COLO668 (cell line): ENCODE data around the gene FLNB.
A peak's percentile ranks its signal among the peaks of the same experiment; 100 is the strongest.
"Not testable (repeated sequence)": the region's sequence is repeated elsewhere in the genome, so short reads cannot be mapped to it uniquely, and the experiment has no call there.

ENCODE experiments used
- DNase-seq: peaks from one replicate; lab custom pipeline; 2025; ENCODE audit not compliant: unreplicated experiment; lab: John Stamatoyannopoulos, UW

Gene FLNB

GRCh38 chr3:57978316-57978715, 29.9 kb upstream of the FLNB start:
- peak; percentile 16 for DNase-seq

GRCh38 chr3:57980416-57980815, 27.8 kb upstream of the FLNB start:
- no peak for DNase-seq

- DNase-seq = no peak
These were observed 26.6 kb upstream of the FLNB start for GRCh38 chr3:57981483-57982087.

DNA sequence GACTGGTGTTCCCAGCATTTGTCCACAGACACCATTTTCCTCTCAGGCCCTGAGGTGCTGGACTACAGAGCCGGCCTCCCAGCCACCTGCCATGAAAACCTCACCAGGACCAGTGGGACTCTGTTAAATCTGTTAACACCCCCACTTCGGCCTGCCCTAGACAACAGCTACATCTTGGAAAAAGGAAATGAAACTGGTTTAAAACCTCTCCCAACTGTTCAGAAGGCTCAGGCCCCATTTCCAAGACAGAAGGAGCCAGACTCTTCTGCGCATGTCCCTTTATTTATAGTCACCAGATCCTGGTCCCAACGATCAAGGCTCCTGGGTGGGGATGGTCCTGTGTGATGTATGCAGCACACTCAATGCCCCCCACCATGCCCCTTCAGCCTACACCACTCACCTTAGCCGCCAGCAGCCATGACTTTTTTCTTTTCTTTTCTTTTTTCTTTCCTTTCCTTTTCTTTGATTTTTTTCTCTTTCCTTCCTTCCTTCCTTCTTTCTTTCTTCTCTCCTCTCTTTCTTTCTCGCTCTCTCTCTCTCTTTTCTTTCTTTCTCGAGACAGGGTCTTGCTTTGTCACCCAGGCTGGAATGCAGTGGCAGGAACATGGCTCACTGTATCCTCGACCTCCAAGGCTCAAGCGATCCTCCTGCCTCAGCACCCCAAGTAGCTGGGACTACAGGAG, 25.5 kb upstream of the FLNB start:
- DNase-seq = no peak

DNA sequence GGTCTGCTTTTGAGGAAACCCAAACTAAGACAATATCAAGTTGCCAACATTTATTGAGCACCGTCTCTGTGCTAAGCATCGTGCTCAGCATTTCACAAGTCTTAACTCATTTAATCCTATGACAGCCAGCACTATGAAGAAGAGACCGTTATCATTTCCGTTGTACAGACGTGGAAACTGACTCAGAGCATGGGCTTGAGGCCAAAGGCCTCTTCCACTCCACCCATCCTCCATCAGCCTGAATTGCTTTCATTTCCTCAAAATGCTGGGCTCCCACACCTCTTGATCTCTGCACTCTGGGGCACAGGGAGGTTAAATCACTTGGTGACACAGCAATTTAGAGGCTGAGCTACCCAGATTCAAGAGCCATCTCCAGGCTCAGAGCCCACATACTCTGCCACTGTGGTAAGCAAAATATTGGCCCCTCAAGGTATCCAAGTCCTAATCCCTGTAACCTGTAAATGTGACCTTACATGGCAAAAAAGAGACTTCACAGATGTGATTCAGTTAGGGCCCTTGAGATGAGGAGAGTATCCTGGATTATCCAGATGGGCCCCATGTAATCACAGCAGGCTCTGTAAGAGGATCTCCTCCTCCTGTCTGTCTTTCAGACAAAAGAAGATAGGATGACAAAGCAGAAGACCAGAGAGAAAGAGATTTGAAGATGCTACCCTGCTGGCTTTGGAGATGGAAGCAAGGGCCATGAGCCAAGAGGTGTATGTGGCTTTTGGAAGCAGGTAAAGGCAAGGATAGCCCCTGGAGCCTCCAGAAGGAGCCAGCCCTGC, 24.3 kb upstream of the FLNB start:
- no peak for DNase-seq

DNA sequence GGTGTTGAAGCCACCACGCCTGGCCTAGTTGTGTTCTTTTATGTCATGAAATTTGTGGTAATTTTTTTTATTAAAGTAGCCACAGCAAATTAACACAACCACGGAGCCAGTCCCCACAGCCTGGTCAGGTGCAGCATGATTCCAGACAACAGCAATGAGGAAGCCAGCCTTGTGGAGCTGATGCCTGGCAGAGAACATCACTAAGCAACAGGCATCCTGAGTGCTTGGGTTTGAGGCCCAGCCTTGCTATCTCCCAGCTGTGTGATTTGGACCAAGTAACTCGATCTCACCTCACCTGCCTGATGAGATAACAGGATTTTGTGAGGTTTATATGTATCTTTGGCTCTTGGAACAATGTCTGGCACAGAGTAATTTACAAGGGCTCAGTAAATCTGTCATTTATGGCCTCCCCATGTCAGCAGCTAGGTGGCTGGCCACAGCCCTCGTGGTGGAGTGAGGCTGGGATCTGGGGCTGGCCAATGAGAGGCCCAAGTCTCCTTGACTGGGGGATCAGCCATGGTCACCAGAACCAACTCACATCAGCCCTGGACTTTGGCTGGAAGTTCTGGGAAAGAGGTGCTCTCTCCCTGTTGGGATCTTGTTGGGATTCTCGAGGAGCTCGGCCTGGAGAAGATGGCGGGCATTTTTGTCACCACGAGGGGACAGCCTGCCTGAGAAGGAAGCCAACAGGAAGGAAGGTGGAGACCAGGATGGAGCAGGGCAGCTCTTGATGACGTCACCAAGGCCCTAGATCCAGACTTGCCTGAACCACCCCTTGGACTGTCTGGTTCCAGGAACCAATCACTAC, 22.8 kb upstream of the FLNB start:
- DNase-seq = peak; percentile 9

GRCh38 chr3:57985984-57986246, 22.3 kb upstream of the FLNB start:
- DNase-seq = no peak

DNA sequence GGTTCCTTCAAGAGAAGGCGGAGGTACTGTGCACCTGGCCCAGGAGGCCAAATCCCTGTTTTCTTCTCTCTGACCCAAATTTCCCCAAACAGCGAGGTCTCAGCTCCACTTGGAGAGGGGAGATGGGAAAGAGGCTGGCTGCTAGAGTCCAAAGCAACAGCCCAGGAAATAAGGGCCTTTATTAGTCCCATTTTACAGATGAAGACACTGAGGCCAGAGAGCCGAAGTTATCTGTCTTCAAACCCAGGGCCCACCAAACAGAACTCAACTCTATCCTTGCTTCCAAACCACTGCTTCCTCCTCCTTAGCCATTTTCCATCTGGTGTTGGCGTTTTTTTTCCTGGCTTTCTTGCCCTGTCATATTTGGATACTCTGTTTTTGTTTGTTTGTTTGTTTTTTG, 22.0 kb upstream of the FLNB start:
- no peak for DNase-seq

- DNase-seq = not testable (repeated sequence)
These were observed 19.0 kb upstream of the FLNB start for GRCh38 chr3:57989198-57989597.

- DNase-seq = no peak
These were observed 18.6 kb upstream of the FLNB start for GRCh38 chr3:57989646-57990045.

DNA sequence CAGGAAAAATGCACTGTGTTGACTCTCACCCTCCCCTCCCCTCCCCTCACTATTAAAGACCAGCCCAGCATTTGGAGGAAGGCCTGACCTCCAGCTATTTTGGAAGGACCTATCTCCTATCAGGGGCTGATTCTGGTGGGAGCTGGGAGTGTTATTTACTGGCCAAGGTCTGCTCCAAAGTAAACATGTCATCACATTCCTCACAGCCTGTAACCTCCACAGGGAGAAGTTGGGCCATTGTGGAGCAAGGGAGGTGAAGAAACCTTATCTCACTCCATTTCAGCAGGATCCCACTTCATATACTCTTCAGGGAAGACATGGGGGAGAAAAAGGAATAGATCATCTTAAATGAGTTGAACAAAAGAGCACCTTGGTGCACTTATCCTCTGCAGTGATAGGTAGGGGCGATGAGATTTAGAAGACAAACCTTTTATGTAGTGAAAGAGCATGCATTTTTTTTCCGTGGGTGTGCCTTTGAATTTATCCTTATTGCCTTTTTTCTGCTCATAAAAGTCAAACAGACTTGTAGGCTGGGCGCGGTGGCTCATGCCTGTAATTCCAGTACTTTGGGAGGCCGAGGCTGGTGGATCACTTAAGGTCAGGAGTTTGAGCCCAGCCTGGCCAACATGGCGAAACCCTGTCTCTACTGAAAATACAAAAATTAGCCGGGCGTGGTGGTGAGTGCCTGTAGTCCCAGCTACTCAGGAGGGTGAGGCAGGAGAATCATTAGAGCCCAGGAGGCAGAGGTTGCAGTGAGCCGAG, 15.6 kb upstream of the FLNB start:
- no peak for DNase-seq

- no peak for DNase-seq
These were observed 9.6 kb upstream of the FLNB start for GRCh38 chr3:57998366-57999283.

DNA sequence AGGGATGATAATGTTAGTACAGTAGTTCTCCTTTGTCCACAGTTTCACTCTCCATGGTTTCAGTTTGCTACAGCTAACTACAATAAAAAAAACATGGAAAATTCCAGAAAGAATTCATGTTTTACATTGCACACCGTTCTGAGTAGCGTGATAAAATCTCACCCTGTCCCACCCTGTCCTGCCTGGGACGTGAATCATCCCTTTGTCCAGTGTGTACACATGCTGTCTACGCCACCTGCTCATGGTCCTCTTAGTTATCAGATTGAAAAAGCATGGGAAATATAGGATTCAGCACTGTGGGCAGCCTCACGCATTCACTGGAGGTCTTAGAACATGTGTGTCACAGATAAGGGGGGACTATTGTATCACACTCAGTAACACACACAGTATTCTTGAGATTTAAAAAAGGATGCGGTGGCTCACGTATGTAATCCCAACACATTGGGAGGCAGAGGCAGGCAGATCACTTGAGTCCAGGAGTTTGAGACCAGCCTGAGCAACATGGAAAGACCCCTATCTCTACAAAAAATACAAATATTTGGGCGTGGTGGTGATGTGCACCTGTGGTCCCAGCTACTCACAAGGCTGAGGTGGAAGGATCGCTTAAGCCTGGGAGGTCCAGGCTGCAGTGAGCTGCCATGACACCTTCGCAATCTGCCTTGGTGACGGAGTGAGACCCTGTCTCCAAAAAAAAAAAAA, 8.7 kb upstream of the FLNB start:
- no peak for DNase-seq

DNA sequence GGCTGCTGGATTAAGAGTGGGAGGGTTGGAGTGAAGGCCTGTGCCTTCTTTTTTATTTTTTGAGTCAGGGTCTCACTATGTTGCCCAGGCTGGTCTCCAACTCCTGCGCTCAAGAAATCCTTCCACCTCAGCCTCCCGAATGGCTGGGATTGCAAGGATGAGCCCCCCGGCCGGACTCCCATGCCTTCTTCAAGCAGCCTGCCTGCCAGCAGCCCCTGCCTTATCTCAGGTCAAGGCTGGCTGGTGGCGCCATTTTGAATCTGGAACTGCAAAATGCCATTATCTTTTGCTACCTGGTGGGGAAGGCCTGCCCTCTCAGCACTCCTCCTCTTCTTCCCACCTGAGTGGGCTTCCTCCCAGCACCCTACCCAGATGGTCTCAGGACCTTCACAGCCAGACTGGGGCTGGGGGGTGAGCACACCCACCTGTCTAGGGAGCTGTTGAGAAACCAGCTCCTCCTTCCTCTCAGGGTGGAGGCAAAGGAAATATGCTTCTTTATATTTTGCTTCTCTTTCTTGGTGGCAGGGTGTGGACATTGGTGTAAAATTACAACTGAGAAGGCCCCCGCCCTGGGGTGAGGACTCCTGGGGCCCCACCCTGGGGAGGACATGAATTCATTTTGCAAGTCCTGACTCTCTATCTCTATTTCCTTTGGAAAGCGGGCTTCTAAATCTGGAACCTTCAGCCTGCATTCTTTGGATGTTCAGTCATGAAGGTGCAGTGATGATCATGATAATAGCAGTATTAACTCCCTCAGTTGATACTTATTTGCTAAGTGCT, 7.7 kb upstream of the FLNB start:
- DNase-seq = no peak

GRCh38 chr3:58001086-58001467, 7.1 kb upstream of the FLNB start:
- no peak for DNase-seq

DNA sequence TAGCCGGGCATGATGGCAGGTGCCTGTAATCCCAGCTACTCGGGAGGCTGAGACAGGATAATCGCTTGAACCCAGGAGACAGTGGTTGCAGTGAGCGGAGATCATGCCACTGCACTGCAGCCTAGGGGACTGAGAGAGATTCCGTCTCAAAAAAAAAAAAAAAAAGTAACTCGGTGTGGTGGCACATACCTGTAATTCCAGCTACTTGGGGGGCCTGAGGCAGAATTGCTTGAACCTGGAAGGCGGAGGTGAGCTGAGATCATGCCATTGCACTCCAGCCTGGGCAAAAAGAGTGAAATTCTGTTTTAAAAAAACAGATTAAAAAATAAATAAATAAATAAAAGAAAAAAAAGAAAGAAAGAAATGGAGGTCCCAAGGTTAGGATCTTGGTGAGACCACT, 6.2 kb upstream of the FLNB start:
- DNase-seq = no peak

DNA sequence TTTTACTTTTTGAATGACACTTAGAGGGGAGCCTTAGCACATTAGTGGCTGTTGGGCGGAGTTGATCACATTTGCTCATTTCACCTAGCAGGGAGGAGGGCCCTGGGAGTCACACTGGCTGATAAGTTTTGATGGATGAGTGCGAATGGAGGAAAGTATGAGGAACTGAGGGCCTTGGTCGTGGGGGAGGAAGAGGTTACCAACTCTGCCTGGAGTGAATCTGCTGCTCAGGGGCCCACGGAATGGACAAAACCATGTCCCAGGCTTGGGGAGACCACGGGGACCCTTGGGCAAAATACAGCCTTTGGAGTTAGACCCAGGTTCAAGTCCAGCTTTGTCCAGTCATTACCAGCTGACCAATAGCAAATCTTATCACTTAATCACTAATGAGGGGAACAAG, 5.1 kb upstream of the FLNB start:
- DNase-seq = no peak

GRCh38 chr3:58004973-58005372, 3.2 kb upstream of the FLNB start:
- no peak for DNase-seq

DNA sequence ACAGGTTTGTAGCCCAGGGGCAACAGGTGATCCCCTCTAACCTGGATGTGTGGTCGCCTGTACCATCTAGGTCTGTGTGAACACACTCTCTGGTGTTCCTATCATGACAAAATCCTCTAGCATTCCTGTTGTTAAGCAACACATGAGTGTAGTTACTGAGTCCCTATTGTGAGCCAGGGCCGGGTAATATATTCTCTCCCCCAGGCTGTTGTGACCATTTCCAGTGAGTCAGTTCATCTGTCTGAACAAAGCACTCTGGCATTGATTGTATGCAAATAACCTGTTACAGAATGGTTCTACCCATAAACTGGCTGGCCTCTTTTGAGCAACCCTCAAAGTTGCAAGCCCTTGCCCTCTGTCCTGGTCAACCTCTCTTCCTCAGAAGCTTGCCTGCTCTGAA, 2.6 kb upstream of the FLNB start:
- peak; percentile 10 for DNase-seq
